Common myeloid progenitor, CD34-positive (primary cell): ENCODE data around the gene C4orf50.

Source experiments
- CTCF ChIA-PET: fragments of 350-600 bp; sonication (Branson Sonifier 250); formaldehyde crosslinking; loops from one replicate; lab custom pipeline; 2021; ENCODE audit warnings: antibody characterized with exemption; lab: Charles Lee
- POLR2A ChIA-PET: fragments of 350-600 bp; sonication (Branson Sonifier 250); formaldehyde crosslinking; loops from one replicate; lab custom pipeline; 2021; ENCODE audit warnings: antibody characterized with exemption; lab: Charles Lee
- DNase-seq, 3 donors: peaks; one replicate each; pipeline versions ENCODE4 v3.0.0 to v3.0.0-alpha.2; 2013
- H3K27ac ChIP-seq, 2 experiments: 1 replicate in 1 of 2; 2 replicates in 1 of 2; pipeline ENCODE4 v1.7.0; 2013; ENCODE audit warnings: inconsistent platforms in 2 of 2, low read length in 2 of 2, mild to moderate bottlenecking in 2 of 2, low read depth in 1 of 2, moderate library complexity in 1 of 2; ENCODE audit not compliant: severe bottlenecking in 2 of 2, insufficient read depth in 1 of 2, poor library complexity in 1 of 2
- H3K27me3 ChIP-seq, 5 experiments: replicated peaks in 2 of 5; 1 replicate in 3 of 5; 2 replicates in 2 of 5; pipeline versions ENCODE4 v1.6.1 to v1.7.0; 2013; ENCODE audit warnings: low read length in 4 of 5, mild to moderate bottlenecking in 2 of 5, moderate library complexity in 2 of 5, inconsistent platforms in 1 of 5; ENCODE audit not compliant: insufficient read depth in 5 of 5, control insufficient read depth in 4 of 5
- H3K36me3 ChIP-seq, 4 experiments: 1 replicate in 2 of 4; 2 replicates in 2 of 4; pipeline versions ENCODE4 v1.6.1 to v1.7.0; 2013; ENCODE audit warnings: low read length in 3 of 4, control low read depth in 1 of 4, mild to moderate bottlenecking in 1 of 4; ENCODE audit not compliant: control insufficient read depth in 4 of 4, insufficient read depth in 4 of 4
- H3K4me1 ChIP-seq, 4 experiments: 1 replicate in 3 of 4; 2 replicates in 1 of 4; pipeline versions ENCODE4 v1.6.1 to v1.7.1; 2013; ENCODE audit warnings: low read length in 3 of 4, mild to moderate bottlenecking in 3 of 4, control low read depth in 1 of 4, inconsistent platforms in 1 of 4, moderate library complexity in 1 of 4; ENCODE audit not compliant: control insufficient read depth in 4 of 4, insufficient read depth in 4 of 4; ENCODE audit errors: control extremely low read depth in 1 of 4
- H3K4me3 ChIP-seq, 7 experiments: 1 replicate in 4 of 7; 2 replicates in 3 of 7; pipeline versions ENCODE4 v1.5.1 to v1.7.0; 2013; ENCODE audit warnings: mild to moderate bottlenecking in 7 of 7, low read length in 6 of 7, moderate library complexity in 6 of 7, inconsistent platforms in 2 of 7, low read depth in 2 of 7, control low read depth in 1 of 7; ENCODE audit not compliant: insufficient read depth in 4 of 7, control insufficient read depth in 1 of 7; ENCODE audit errors: extremely low read depth in 1 of 7
- H3K9me3 ChIP-seq, 5 experiments: 1 replicate in 4 of 5; 2 replicates in 1 of 5; pipeline versions ENCODE4 v1.6.1 to v1.7.1; 2013; ENCODE audit warnings: low read length in 4 of 5, mild to moderate bottlenecking in 2 of 5, inconsistent platforms in 1 of 5, low read depth in 1 of 5, moderate library complexity in 1 of 5; ENCODE audit not compliant: control insufficient read depth in 4 of 5, insufficient read depth in 2 of 5; ENCODE audit errors: control extremely low read depth in 1 of 5
- WGBS: methylation state at CpG from one replicate; pipeline ENCODE4 v1.1.5; 2013; ENCODE audit not compliant: insufficient coverage; 5-methylcytosine and 5-hydroxymethylcytosine counted together

The C4orf50 gene

DNA sequence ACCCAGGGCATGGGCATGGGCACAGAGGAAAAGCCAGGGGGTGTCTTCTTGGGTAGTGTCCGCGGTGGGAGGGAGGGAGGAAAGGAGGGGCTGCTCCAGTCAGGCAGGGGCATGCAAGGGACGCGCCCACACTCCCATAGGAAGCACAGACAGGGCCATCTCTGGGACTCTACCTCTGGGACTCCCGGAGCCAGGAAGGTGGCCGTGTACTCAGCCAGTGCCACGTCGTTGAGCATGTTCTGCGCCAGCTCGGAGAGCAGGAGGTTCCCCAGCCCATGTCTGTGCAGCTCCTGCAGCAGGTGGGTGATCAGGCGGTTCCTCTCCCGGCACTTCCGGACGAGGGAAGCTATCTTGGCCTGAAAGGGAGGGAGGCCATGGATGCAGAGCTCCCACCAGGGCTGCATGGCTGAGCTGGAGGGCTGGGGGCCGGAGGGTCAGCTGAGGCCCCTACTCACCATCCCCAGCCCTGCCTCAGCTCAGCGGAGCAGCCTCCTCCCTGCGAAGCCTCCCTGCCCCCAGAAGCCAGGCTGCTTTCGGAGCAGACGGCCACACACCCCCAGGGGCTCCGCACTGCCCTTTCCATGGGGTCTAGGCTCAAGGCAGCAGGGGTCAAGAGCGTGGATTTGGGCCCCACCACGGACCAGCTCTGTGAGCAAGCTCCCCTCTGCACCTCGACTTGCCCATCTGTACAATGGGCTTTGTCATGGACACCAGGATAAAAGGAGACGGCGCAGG lies 44.6 kb downstream of the C4orf50 start:
- no peak overlapping the region for H3K4me3 ChIP-seq
- POLR2A ChIA-PET = no interaction called here
- no peaks in the 10 kb centered on the region for H3K36me3 ChIP-seq
- WGBS = 85% methylated on average over 19 of the region's 25 CpGs
- H3K4me1 ChIP-seq = no peaks in the 10 kb centered on the region
- no peaks in the 10 kb centered on the region for H3K9me3 ChIP-seq
- DNase-seq = no peak
- no peak overlapping the region for H3K27ac ChIP-seq
- CTCF ChIA-PET = no interaction called here
- H3K27me3 ChIP-seq = peaks cover 0 to 36% (median 4%) of the 10 kb centered on the region in 5 experiments

DNA sequence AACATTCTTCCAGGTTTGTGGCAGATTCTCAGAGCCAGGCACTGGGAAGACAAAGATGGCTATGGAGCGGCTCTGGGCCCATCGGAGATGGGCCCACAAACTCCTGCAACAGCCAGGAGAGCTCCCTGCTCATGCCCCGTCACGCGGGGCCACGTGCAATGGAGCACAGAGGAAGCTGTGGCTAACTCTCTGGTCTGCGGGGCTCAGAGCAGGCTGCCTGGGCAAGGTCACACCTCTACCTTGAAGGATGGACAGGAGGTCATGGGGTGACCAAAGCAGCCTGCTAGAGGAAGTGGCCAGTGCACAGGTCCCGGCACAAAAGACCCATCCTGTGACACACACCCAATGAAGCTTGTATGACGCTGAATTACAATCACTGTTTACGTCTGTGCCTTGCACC lies 45.2 kb downstream of the C4orf50 start:
- CTCF ChIA-PET = no interaction called here
- no peak for DNase-seq
- no peaks in the 10 kb centered on the region for H3K36me3 ChIP-seq
- H3K4me1 ChIP-seq = no peaks in the 10 kb centered on the region
- H3K4me3 ChIP-seq = no peak overlapping the region
- POLR2A ChIA-PET = no interaction called here
- 72% methylated on average over 9 of the region's 10 CpGs for WGBS
- H3K27me3 ChIP-seq = peaks cover 0 to 33% (median 4%) of the 10 kb centered on the region in 5 experiments
- H3K27ac ChIP-seq = no peak overlapping the region
- no peaks in the 10 kb centered on the region for H3K9me3 ChIP-seq

DNA sequence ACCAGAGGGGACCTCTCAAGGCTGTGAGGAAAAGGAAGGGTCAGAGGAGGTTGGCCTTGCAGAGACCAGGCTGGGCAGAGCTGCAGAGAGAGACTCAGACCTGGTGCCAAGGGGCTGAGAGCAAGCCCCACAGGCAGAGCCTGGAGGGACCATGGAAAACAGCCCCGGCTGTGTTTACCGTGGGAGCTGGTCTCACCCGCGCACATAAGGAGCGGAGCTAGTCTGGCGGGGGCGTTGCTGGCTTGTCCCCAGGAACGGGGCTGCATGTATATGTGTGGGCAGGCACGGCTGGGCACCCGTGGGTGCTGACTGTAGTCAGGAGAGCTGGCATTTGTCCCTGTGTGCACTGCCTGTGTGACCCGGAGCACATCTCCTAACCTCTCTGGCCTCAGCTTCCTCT lies 45.7 kb downstream of the C4orf50 start:
- CTCF ChIA-PET = no interaction called here
- Histone ChIP-seq H3K4me1 (no peaks in the 10 kb centered on the region), H3K4me3 (no peak overlapping the region), H3K36me3 (no peaks in the 10 kb centered on the region), H3K9me3 (no peaks in the 10 kb centered on the region), H3K27me3 (peaks cover 0 to 33% (median 4%) of the 10 kb centered on the region in 5 experiments), H3K27ac (no peak overlapping the region)
- no peak for DNase-seq
- WGBS = 96% methylated on average over 11 of the region's 11 CpGs
- POLR2A ChIA-PET = no interaction called here

DNA sequence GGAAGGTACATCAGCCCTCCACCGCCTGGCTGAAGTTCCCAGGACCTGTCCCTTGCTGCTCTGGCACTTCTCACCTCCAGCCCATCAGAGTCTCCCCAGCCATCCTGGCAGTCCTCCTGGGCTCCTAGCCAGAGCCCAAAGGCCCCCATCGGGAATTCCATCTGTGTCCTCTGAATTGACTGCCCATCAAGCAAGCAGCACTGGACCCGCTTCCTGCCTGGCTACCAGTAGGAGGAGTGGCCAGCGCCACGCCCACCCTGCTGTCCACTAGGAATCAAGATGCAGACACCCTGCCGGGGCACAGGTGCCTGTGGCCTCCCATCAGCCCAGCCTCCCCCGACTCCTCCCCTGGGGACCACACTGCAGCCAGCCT lies 47.2 kb downstream of the C4orf50 start:
- no peak overlapping the region for H3K27ac ChIP-seq
- H3K27me3 ChIP-seq = peaks cover 0 to 32% (median 6%) of the 10 kb centered on the region in 5 experiments
- 93% methylated on average over 7 of the region's 7 CpGs for WGBS
- no peaks in the 10 kb centered on the region for H3K9me3 ChIP-seq
- no peaks in the 10 kb centered on the region for H3K36me3 ChIP-seq
- no peak for DNase-seq
- no peak overlapping the region for H3K4me3 ChIP-seq
- ChIA-PET CTCF (no interaction called here), POLR2A (no interaction called here)
- H3K4me1 ChIP-seq = no peaks in the 10 kb centered on the region

DNA sequence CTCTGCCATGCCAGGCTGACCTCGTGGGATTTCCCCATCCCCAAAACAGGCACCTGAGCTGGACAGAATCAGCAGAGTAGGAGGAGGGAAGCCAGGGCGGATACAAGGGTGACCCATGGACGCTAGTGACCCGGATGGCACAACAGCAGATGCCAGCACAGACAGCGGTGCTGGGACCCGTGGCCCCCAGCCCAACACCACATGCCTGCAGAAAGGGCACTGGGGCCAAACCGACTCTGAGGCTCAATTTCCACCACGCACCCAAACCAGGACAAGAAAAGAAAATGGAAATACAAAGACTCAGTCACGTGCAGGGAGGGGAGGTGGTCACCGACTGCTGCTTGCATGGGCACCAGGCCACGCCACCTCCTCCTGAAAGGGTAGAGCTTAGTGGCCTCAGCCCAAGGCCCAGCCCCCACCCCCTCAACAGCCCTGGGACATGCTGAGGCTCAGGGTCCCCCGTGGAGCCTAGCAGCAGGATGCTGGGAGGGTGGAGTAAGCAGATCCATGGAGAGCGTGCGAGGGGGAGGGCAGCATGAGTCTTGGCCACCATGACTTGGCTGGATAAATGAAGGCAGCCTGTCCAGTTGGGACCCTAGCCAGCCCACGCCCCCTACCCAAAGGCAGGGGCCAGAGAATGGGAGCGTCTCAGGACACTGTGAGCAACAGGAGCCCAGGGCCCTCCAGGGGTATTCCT lies 47.7 kb downstream of the C4orf50 start:
- WGBS = 90% methylated on average over 15 of the region's 16 CpGs
- H3K4me1 ChIP-seq = no peaks in the 10 kb centered on the region
- ChIA-PET CTCF (no interaction called here), POLR2A (no interaction called here)
- no peak overlapping the region for H3K4me3 ChIP-seq
- H3K36me3 ChIP-seq = no peaks in the 10 kb centered on the region
- no peak for DNase-seq
- H3K27me3 ChIP-seq = peaks cover 0 to 32% (median 6%) of the 10 kb centered on the region in 5 experiments
- no peaks in the 10 kb centered on the region for H3K9me3 ChIP-seq
- H3K27ac ChIP-seq = no peak overlapping the region

DNA sequence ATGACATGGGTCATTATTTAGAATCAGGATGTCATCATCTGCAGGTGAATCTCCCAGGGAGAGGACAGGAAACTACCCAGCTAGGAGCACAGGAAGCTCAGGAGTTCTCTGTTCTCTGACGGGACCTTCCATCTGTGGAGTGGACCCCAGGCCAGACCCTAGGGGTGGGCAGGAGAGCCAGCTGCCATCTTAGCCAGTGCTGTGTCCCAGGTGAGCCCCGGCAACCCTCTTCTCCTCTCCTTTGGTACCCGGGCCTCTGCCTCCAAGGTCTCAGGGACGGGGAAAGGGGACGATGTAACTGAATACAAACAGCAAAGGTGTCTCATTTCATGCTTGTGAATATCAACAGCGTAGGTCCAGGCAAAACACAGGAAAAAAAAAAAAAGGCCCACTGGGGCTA lies 48.5 kb downstream of the C4orf50 start:
- POLR2A ChIA-PET = no interaction called here
- CTCF ChIA-PET = no interaction called here
- Histone ChIP-seq H3K36me3 (no peaks in the 10 kb centered on the region), H3K27ac (no peak overlapping the region), H3K9me3 (no peaks in the 10 kb centered on the region), H3K27me3 (peaks cover 0 to 26% (median 6%) of the 10 kb centered on the region in 5 experiments), H3K4me3 (no peak overlapping the region), H3K4me1 (no peaks in the 10 kb centered on the region)
- WGBS = 74% methylated on average over 6 of the region's 6 CpGs
- DNase-seq = no peak

DNA sequence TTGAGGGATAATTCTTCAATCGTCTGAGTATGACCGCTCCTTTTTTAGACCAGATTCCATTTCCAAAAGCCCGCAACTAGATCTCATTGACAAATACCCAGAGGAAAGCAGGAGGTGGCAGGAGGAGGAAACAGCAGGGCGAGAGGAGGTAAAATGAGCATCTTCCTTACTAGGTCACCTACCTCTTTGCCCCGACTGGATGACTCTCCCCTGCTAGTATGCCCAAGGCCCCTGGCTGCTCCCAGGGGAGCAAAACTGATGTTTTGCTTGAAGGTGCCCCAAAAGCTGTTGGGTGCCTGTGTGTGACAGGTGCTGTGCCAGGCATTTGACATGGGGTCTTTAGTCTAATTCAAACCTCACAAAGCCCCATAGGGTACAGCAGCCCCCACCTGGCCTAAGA lies 48.9 kb downstream of the C4orf50 start:
- peaks cover 0 to 26% (median 5%) of the 10 kb centered on the region in 5 experiments for H3K27me3 ChIP-seq
- DNase-seq = no peak
- 95% methylated on average over 3 of the region's 5 CpGs for WGBS
- no peaks in the 10 kb centered on the region for H3K36me3 ChIP-seq
- CTCF ChIA-PET = no interaction called here
- H3K4me1 ChIP-seq = no peaks in the 10 kb centered on the region
- no peak overlapping the region for H3K27ac ChIP-seq
- no peaks in the 10 kb centered on the region for H3K9me3 ChIP-seq
- no peak overlapping the region for H3K4me3 ChIP-seq
- POLR2A ChIA-PET = no interaction called here
